ENCODE data around the gene FAT1.

The FAT1 gene

GRCh38 chr4:186740822-186741221 is 17.2 kb upstream of the FAT1 start:
- POLR2A ChIA-PET = no interaction called here
- CTCF ChIA-PET = no interaction called here
- no peak for TF ChIP-seq ELF4 (IDR thresholded peaks at IDR 0.05)
- no peak for TF ChIP-seq ZNF384 (IDR thresholded peaks at IDR 0.05)
- TF ChIP-seq HDGF (IDR thresholded peaks at IDR 0.05; ENCODE audit: borderline replicate concordance) = no peak
- TF ChIP-seq FOXK2 (IDR thresholded peaks at IDR 0.05) = no peak
- no peak for TF ChIP-seq SUZ12 (IDR thresholded peaks at IDR 0.05)
- no peak for TF ChIP-seq L3MBTL2 (conservative IDR thresholded peaks at IDR 0.05)
- no peak for TF ChIP-seq FOXA1 (IDR thresholded peaks at IDR 0.05)
- no peak for TF ChIP-seq BHLHE40 (IDR thresholded peaks at IDR 0.05; ENCODE audit: borderline replicate concordance)
- no peak for TF ChIP-seq CTBP1 (IDR thresholded peaks at IDR 0.05; ENCODE audit: borderline replicate concordance)
- TF ChIP-seq TARDBP (IDR thresholded peaks at IDR 0.05) = no peak
- no peak for DNase-seq (ENCODE audit: extremely low spot score)

- ChIA-PET CTCF (interaction anchor here (0.6 kb wide), 1 partner anchor 10 kb away, joined by 3 read pairs; no protein-coding TSS in a partner anchor), POLR2A (interaction anchor here (0.9 kb wide), 1 partner anchor 13 kb away, joined by 3 read pairs; no protein-coding TSS in a partner anchor)
- no peak for TF ChIP-seq CTBP1 (IDR thresholded peaks at IDR 0.05; ENCODE audit: borderline replicate concordance)
- TF ChIP-seq ARNT (IDR thresholded peaks at IDR 0.05) = no peak
- TF ChIP-seq TARDBP (IDR thresholded peaks at IDR 0.05) = no peak
- no peak for TF ChIP-seq FOXM1 (IDR thresholded peaks at IDR 0.05; ENCODE audit: borderline replicate concordance)
- no peak for DNase-seq (ENCODE audit: extremely low spot score)
Observed at GRCh38 chr4:186739802-186740434, 16.3 kb upstream of the FAT1 start.

DNA sequence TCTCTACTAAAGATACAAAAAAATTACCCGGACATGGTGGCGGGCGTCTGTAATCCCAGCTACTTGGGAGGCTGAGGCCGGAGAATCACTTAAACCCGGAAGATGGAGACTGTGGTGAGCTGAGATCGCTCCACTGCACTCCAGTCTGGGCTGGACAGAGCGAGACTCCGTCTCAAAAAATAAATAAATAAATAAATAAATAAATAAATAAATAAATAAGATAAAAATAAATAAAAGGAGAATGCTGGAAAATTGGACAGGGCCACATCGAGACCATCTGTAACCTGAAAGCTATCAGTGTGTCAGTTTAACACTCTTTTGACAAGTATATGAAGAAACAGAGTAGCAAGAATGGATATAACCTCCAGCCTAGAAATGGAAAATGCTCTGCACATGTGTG is 15.7 kb upstream of the FAT1 start:
- TF ChIP-seq ZNF384 (IDR thresholded peaks at IDR 0.05) (no peak), LEF1 (IDR thresholded peaks at IDR 0.05; ENCODE audit: borderline replicate concordance) (no peak), L3MBTL2 (conservative IDR thresholded peaks at IDR 0.05) (no peak), FOXA1 (IDR thresholded peaks at IDR 0.05) (no peak), SUZ12 (IDR thresholded peaks at IDR 0.05) (no peak), SP1 (IDR thresholded peaks at IDR 0.05) (no peak)
- TF ChIP-seq, protein P1, sequence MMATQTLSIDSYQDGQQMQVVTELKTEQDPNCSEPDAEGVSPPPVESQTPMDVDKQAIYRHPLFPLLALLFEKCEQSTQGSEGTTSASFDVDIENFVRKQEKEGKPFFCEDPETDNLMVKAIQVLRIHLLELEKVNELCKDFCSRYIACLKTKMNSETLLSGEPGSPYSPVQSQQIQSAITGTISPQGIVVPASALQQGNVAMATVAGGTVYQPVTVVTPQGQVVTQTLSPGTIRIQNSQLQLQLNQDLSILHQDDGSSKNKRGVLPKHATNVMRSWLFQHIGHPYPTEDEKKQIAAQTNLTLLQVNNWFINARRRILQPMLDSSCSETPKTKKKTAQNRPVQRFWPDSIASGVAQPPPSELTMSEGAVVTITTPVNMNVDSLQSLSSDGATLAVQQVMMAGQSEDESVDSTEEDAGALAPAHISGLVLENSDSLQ (IDR thresholded peaks at IDR 0.05) = no peak
- DNase-seq (ENCODE audit: extremely low spot score) = no peak
- ChIA-PET CTCF (interaction anchor here (0.5 to 0.6 kb wide), 2 partner anchors 10 to 828 kb away, joined by 3 read pairs; no protein-coding TSS in a partner anchor), POLR2A (interaction anchor here (0.9 kb wide), 1 partner anchor 12 kb away, joined by 3 read pairs; no protein-coding TSS in a partner anchor)

GRCh38 chr4:186738421-186738820 is 14.8 kb upstream of the FAT1 start:
- CTCF ChIA-PET = no interaction called here
- DNase-seq (ENCODE audit: extremely low spot score) = no peak
- POLR2A ChIA-PET = interaction anchor here (0.9 to 1.1 kb wide), 2 partner anchors 13 to 15 kb away, joined by 3 to 5 read pairs; partner anchors contain the start of gene FAT1
- TF ChIP-seq ELF4 (IDR thresholded peaks at IDR 0.05) (no peak), SP1 (IDR thresholded peaks at IDR 0.05) (no peak), NFRKB (IDR thresholded peaks at IDR 0.05) (no peak), HDGF (IDR thresholded peaks at IDR 0.05; ENCODE audit: borderline replicate concordance) (no peak), CTBP1 (IDR thresholded peaks at IDR 0.05; ENCODE audit: borderline replicate concordance) (no peak), FOXM1 (IDR thresholded peaks at IDR 0.05; ENCODE audit: borderline replicate concordance) (no peak), FOXK2 (IDR thresholded peaks at IDR 0.05) (no peak), L3MBTL2 (conservative IDR thresholded peaks at IDR 0.05) (no peak), BHLHE40 (IDR thresholded peaks at IDR 0.05; ENCODE audit: borderline replicate concordance) (no peak), ZNF384 (IDR thresholded peaks at IDR 0.05) (no peak), TARDBP (IDR thresholded peaks at IDR 0.05) (no peak), LEF1 (IDR thresholded peaks at IDR 0.05; ENCODE audit: borderline replicate concordance) (no peak), ARNT (IDR thresholded peaks at IDR 0.05) (no peak), SUZ12 (IDR thresholded peaks at IDR 0.05) (no peak)
- TF ChIP-seq, protein P1 (IDR thresholded peaks at IDR 0.05) = no peak

GRCh38 chr4:186737427-186737826 is 13.8 kb upstream of the FAT1 start:
- DNase-seq (ENCODE audit: extremely low spot score) = no peak
- ChIA-PET POLR2A (interaction anchor here (0.9 to 1.1 kb wide), 2 partner anchors 12 to 14 kb away, joined by 3 to 5 read pairs; partner anchors contain the start of gene FAT1), CTCF (no interaction called here)
- TF ChIP-seq ELF4 (IDR thresholded peaks at IDR 0.05) (no peak), FOXM1 (IDR thresholded peaks at IDR 0.05; ENCODE audit: borderline replicate concordance) (no peak), FOXA1 (IDR thresholded peaks at IDR 0.05) (no peak), ZNF384 (IDR thresholded peaks at IDR 0.05) (no peak), L3MBTL2 (conservative IDR thresholded peaks at IDR 0.05) (no peak), TARDBP (IDR thresholded peaks at IDR 0.05) (no peak), FOXK2 (IDR thresholded peaks at IDR 0.05) (no peak), NFRKB (IDR thresholded peaks at IDR 0.05) (no peak)
- TF ChIP-seq, protein P1 (IDR thresholded peaks at IDR 0.05) = no peak

DNA sequence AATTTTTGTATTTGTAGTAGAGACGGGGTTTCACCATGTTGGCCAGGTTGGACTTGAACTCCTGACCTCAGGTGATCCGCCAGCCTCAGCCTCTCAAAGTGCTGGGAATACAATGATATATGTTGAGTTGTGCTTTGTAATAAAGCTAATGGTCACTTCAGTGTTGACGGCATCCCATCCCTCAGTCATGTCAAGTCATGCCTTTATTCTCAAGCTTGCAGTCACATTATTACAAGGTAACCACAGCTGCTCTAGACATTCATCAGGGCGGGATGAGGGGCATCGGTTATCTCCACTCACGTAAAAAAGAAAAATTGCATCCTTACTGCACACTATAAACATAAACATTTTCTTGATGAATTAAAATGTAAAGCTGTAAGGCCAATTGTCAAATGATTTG is 12.8 kb upstream of the FAT1 start:
- TF ChIP-seq ARNT (IDR thresholded peaks at IDR 0.05) = no peak
- TF ChIP-seq LEF1 (IDR thresholded peaks at IDR 0.05; ENCODE audit: borderline replicate concordance) = no peak
- TF ChIP-seq, protein P1 (IDR thresholded peaks at IDR 0.05) = no peak
- no peak for TF ChIP-seq BHLHE40 (IDR thresholded peaks at IDR 0.05; ENCODE audit: borderline replicate concordance)
- no peak for TF ChIP-seq NFRKB (IDR thresholded peaks at IDR 0.05)
- no peak for TF ChIP-seq SP1 (IDR thresholded peaks at IDR 0.05)
- TF ChIP-seq FOXK2 (IDR thresholded peaks at IDR 0.05) = no peak
- TF ChIP-seq SUZ12 (IDR thresholded peaks at IDR 0.05) = no peak
- TF ChIP-seq ELF4 (IDR thresholded peaks at IDR 0.05) = no peak
- TF ChIP-seq TARDBP (IDR thresholded peaks at IDR 0.05) = no peak
- TF ChIP-seq L3MBTL2 (conservative IDR thresholded peaks at IDR 0.05) = no peak
- no peak for TF ChIP-seq FOXM1 (IDR thresholded peaks at IDR 0.05; ENCODE audit: borderline replicate concordance)
- ChIA-PET CTCF (no interaction called here), POLR2A (no interaction called here)
- DNase-seq (ENCODE audit: extremely low spot score) = no peak
